Stimulated activated CD4-positive, alpha-beta T cell treated with anti-CD3 and anti-CD28 coated beads, Interleukin-1b, Interleukin-23, amount 100 ng/mL, for 4 hours (primary cell): ENCODE data around the gene B3GAT1.

ENCODE experiments used
- DNase-seq, 2 donors: peaks; one replicate each; pipeline ENCODE4 v3.0.0-alpha.2; 2020; ENCODE audit warnings: low read depth in 2 of 2

B3GAT1 gene

GRCh38 chr11:134390706-134391569 is 21.1 kb downstream of the B3GAT1 start:
- DNase-seq, result no peak

GRCh38 chr11:134389464-134390180 is 22.4 kb downstream of the B3GAT1 start:
- no peak for DNase-seq

GRCh38 chr11:134388590-134388989 is 23.5 kb downstream of the B3GAT1 start:
- no peak for DNase-seq

GRCh38 chr11:134387501-134387900 is 24.5 kb downstream of the B3GAT1 start:
- DNase-seq, result no peak

GRCh38 chr11:134386945-134387344 is 25.1 kb downstream of the B3GAT1 start:
- DNase-seq, result no peak

GRCh38 chr11:134385774-134386565 is 26.1 kb downstream of the B3GAT1 start:
- DNase-seq, result no peak

- no peak for DNase-seq
These were observed 26.9 kb downstream of the B3GAT1 start for GRCh38 chr11:134385171-134385570.

- no peak for DNase-seq
These were observed 27.6 kb downstream of the B3GAT1 start for GRCh38 chr11:134384406-134384805.

- no peak for DNase-seq
These were observed 28.3 kb downstream of the B3GAT1 start for GRCh38 chr11:134383576-134384221.

- DNase-seq, result no peak
These were observed 29.2 kb downstream of the B3GAT1 start for GRCh38 chr11:134382830-134383229.

- DNase-seq, result no peak
These were observed 29.8 kb downstream of the B3GAT1 start for GRCh38 chr11:134382257-134382656.

- DNase-seq, result no peak
These were observed 31.3 kb downstream of the B3GAT1 start for GRCh38 chr11:134380785-134381184.

- DNase-seq, result no peak
These were observed 31.8 kb downstream of the B3GAT1 start for GRCh38 chr11:134380229-134380628.

GRCh38 chr11:134379241-134379640 is 32.8 kb downstream of the B3GAT1 start:
- no peak for DNase-seq

- DNase-seq, result no peak
These were observed 34.2 kb downstream of the B3GAT1 start for GRCh38 chr11:134377876-134378275.

GRCh38 chr11:134376150-134376921 is 35.7 kb downstream of the B3GAT1 start:
- no peak for DNase-seq

GRCh38 chr11:134374891-134375550 is 37.0 kb downstream of the B3GAT1 start:
- no peak for DNase-seq

GRCh38 chr11:134374171-134374570 is 37.9 kb downstream of the B3GAT1 start:
- no peak for DNase-seq

- no peak for DNase-seq
These were observed 38.4 kb downstream of the B3GAT1 start for GRCh38 chr11:134373591-134374052.

- DNase-seq, result no peak
These were observed 39.1 kb downstream of the B3GAT1 start for GRCh38 chr11:134372961-134373360.
